GM19193 (cell line): ENCODE results near the gene TSPAN33.
A peak's percentile ranks its signal among the peaks of the same experiment; 100 is the strongest.

Source experiments
- POLR2A ChIP-seq: IDR thresholded peaks from 4 replicates; pipeline ENCODE4 v1.6.1; 2011; ENCODE audit not compliant: insufficient read depth, insufficient read length; ENCODE audit errors: extremely low read depth

TSPAN33 gene

GRCh38 chr7:129123510-129123857 is 21.0 kb upstream of the TSPAN33 start:
- TF ChIP-seq POLR2A = no peak

DNA sequence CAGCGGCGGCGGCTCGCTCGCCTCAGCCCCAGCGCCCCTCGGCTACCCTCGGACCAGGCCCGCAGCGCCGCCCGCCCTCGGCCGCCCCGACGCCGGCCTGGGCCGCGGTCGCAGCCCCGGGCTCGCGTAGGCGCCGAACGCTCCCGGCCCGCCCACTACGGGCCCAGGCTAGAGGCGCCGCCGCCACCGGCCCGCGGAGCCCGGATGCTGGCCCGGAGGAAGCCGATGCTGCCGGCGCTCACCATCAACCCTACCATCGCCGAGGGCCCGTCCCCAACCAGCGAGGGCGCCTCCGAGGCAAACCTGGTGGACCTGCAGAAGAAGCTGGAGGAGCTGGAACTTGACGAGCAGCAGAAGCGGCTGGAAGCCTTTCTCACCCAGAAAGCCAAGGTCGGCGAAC is 18.2 kb upstream of the TSPAN33 start:
- TF ChIP-seq POLR2A = no peak

DNA sequence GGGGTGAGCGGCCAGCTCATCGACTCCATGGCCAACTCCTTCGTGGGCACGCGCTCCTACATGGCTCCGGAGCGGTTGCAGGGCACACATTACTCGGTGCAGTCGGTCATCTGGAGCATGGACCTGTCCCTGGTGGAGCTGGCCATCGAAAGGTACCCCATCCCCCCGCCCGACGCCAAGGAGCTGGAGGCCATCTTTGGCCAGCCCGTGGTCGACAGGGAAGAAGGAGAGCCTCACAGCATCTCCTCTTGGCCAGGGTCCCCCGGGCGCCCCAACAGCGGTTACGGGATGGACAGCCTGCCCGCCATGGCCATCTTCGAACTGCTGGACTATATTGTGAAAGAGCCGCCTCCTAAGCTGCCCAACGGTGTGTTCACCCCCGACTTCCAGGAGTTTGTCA is 17.4 kb upstream of the TSPAN33 start:
- TF ChIP-seq POLR2A = no peak

DNA sequence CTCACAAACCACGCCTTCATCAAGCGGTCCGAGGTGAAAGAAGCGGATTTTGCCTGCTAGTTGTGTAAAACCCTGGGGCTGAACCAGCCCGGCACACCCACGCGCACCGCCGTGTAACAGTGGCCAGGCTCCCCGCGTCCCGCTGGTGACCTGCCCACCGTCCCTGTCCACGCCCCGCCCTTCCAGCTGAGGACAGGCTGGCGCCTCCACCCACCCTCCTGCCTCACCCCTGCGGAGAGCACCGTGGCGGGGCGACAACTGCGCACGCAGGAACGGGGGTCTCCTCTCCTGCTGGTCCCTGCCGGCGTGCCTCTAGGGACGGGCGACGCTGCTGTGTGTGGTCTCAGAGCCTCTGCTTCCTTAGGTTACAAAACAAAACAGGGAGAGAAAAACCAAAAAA is 16.9 kb upstream of the TSPAN33 start:
- no peak for TF ChIP-seq POLR2A

DNA sequence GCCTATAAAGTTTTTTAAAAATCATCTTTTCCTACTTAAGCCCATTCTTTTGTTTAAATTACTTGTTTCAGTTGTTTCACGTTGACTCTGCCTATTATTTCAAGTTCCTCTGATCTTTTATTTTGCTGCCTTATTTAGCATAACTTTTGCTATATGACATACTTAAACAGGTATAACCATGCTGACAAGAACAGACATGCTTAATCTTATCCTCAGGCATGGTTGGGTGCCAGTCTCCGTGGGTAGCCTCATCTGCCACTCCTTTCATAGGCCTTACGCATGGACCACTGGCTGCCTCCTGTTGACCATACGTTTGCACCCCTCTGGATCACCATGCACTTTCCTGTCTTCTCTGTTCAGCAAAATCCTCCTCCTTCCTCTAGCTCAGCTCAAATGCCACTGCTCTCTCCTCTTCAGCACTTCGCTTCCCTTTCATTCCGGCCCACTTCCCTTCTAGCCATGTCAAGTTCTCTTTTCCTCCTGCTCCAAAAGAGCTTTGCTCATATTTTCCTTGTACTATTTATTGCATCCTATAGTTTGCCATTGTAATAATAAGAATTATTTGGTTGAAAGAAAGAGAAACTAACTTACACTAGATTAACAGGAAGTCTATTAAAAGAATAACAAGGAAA is 10.0 kb upstream of the TSPAN33 start:
- TF ChIP-seq POLR2A = no peak

DNA sequence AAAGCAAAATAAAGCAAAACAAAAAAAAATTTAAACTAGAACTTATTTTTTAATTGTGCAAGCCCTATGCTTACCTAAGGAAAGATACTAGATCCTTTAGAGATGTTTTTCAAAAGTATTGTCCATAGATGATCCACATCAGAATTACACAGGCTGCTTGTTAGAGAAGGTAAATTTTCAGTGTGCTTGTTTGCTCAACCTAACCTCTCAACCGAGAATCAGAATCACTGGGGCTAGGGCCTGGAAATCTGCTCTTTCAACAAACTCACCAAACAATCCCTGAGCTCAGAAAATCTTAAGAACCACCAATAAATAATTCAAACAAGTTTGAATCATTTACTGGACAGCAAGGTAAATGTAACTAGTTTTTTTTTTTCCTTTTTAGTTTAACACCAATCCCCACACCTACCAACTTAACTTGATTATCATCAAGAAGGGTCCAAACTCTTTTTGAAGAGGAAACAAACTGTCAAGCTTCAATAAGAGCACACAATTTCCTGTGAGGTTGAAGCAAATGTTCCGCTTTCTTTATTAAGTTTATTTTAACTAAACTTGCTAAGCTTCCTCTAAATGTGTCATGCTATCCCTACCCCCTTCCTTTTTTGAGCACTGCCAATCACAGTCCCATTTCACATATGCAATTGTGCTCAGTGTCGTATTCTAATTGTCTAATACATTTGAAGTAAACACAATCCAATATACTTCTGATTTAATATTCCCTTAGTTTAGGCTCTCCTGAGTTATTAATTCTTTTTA is 7.4 kb upstream of the TSPAN33 start:
- TF ChIP-seq POLR2A = no peak

DNA sequence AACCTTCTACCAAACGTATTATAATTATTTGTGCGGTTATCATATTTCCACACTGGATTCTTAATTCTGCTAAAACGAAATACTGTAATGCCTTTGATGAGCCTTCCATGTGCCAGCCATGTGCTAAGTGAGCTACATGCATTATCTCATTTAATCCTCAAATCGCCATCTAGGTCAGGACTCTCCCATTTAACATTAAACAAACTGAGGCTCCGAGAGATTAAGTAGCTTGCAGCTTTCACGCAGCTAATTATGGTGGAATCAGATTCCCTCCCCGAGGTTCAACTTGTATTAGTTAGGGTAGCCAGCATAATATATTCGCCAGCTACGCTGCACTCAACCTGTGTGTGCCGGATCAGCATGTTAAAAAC is 798 bp upstream of the TSPAN33 start:
- TF ChIP-seq POLR2A = no peak

GRCh38 chr7:129144834-129145668 is 544 bp downstream of the TSPAN33 start:
- TF ChIP-seq POLR2A = peak; percentile 2

DNA sequence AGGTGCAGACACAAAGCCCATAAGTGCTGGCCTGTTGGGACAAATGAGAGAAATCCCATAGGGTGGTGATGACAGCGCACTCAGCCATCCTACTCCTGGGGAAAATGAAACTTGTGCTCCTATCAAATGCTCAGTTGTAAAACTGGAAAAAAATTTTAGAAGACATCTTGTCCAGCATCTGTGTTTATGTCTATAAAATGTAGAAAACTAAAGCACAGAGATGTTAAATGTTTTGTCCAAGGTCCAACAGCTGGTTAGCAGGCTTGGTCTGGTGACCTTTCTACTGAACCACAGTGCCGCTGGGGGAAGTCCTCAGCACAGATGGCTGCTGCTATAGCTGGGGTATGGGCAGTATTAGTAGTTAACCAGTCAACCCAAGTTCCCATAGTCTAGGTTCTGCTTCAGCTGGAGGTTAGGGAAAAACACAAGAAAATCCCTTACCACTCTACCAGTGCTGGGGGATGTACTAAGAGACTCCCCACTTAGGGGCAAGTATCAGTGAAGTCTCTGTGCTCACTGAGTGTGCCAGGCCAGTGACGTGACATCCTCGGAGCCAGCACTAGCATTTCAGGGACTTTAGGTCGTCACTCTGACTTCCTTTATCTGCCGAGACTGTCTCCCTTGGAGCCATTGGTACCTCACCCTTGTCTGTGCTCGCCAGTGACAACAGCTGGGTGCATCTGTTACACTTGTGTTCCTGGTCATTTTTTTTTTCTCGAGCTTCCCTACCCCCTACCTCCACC is 1.9 kb downstream of the TSPAN33 start:
- TF ChIP-seq POLR2A = peak; percentile 62

GRCh38 chr7:129147731-129148130 is 3.2 kb downstream of the TSPAN33 start:
- TF ChIP-seq POLR2A = no peak

GRCh38 chr7:129149511-129149910 is 5.0 kb downstream of the TSPAN33 start:
- no peak for TF ChIP-seq POLR2A

DNA sequence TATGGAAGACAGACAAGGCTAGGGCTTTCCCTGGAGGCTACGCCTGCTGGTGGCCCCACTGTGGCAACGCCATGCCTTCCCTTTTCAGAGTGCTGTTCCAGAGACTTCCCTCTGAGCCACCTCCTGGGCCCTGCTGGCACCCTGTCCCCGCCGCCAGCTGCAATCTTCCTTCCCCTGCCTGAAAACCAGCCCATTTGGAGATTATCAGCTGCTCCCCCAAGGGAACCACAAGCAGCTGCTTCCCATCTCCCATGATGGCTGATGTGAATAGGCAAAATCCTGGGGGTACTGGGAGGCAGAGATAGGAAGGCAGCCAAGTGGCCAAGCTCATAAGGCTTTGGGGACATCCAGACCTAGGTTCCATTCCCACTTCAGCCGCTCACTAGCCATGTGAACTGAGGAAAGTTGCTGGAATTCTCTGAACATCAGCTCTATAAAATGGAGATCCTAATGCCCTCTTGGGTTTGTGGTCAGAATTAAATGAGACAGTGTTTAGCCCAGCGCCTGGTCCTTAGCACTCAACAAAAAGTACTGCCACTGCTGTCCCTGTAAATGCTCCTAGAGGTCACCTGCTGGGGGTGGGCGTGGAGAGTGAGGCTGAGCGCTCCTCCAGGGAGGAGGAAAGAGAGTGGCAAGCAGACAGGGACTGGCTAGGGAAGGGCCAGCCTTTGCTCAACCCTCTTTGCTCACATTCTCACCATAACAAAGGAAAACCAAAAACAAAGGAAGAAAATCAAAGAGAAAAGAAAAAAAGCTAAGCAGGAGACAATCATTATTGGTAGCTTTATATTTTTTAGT is 5.9 kb downstream of the TSPAN33 start:
- no peak for TF ChIP-seq POLR2A

DNA sequence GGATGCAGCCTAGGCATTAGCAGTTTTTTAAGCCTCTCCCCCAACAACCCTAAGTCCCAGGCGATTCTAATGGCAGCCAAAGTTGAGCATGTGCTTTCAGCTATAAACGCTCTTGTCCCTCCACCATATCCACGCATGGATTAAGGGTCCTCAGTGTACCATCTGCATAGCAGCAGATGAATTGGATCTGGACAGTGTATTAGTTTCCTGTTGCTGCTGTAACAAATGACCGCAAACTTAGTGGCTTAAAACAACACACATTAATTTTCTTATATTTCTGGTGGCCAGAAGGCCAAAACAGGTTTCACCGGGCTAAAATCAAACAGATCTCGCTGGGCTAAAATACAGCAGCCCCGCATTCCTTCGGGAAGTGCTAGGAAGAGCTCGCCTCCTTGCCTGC is 13.1 kb downstream of the TSPAN33 start:
- no peak for TF ChIP-seq POLR2A

DNA sequence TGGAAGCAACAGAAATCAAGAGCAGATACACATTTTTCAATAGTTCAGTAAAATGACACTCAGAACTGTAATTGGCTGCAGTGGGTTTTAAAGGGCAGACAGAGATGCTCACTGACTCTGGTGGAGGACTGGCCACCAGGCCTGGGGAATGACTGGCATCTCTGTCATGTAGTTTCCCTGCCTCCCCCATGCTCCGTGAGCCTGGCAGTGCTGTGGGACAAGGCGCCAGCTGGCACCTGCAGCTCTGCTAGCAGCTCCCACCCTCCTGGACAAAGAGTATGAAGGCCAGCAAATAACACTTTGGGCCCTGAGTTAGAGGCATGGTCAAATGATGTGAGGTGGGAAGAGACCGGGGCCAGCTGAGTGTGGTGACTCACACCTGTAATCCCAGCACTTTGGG is 15.0 kb downstream of the TSPAN33 start:
- TF ChIP-seq POLR2A = no peak

- TF ChIP-seq POLR2A = no peak
These were observed 15.8 kb downstream of the TSPAN33 start for GRCh38 chr7:129160161-129160905.
